Measurements from ENCODE around the gene ALDH3A1. TPM values are rescaled to one million over a fixed set of nuclear protein-coding genes. Genes with fewer than 3 reads are reported as not detected.

Gene ALDH3A1
- total RNA-seq, 1 experiment from 2014 or later: 0.39 TPM

DNA sequence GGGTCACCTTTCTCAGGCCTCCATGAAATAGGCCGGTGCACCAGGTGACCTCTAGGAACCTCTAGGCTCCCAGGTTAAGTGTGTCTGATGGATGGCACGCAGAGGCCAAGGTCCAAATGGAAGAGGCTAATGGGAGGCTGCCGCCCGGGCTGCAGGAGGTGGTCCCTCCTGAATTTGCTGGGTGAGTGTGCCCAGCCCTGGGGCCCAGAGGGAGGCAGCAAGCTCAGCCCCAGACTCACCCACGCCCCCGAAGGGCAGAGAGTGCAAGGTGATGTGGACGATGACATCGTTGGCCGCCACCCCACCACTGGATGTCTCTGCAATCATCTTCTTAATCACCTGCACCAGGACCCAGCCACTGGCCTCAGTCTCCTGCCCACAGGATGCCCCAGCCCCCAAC is 9.3 kb downstream of the ALDH3A1 start:
- no peak overlapping the region for H3K4me2 ChIP-seq (ENCODE audit: insufficient read depth, insufficient read length, low read length)
- H2BK12ac ChIP-seq (ENCODE audit: insufficient read length, low read depth, low read length): no peak overlapping the region
- no peak overlapping the region for H3K23ac ChIP-seq (ENCODE audit: insufficient read length, low read depth, low read length)
- no peak overlapping the region for H2BK20ac ChIP-seq (ENCODE audit: low read depth, low read length, poor library complexity, severe bottlenecking)
- no peak overlapping the region for H3T11ph ChIP-seq (ENCODE audit: low read length)
- TF ChIP-seq, protein P1, sequence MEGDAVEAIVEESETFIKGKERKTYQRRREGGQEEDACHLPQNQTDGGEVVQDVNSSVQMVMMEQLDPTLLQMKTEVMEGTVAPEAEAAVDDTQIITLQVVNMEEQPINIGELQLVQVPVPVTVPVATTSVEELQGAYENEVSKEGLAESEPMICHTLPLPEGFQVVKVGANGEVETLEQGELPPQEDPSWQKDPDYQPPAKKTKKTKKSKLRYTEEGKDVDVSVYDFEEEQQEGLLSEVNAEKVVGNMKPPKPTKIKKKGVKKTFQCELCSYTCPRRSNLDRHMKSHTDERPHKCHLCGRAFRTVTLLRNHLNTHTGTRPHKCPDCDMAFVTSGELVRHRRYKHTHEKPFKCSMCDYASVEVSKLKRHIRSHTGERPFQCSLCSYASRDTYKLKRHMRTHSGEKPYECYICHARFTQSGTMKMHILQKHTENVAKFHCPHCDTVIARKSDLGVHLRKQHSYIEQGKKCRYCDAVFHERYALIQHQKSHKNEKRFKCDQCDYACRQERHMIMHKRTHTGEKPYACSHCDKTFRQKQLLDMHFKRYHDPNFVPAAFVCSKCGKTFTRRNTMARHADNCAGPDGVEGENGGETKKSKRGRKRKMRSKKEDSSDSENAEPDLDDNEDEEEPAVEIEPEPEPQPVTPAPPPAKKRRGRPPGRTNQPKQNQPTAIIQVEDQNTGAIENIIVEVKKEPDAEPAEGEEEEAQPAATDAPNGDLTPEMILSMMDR (conservative IDR thresholded peaks at IDR 0.05): no peak
- peaks cover 3% of the 10 kb centered on the region; the same call in 1 of the 2 replicates for H3K27me3 Mint-ChIP-seq (ENCODE audit: low read depth)
- no peaks in the 10 kb centered on the region for H3K4me1 Mint-ChIP-seq
- no peaks in the 10 kb centered on the region for H3K27me3 ChIP-seq (ENCODE audit: insufficient read depth, low read length)
- H3K9ac ChIP-seq (ENCODE audit: extremely low read depth, insufficient read length, low read length): no peak overlapping the region
- no peaks in the 10 kb centered on the region for H4K20me1 ChIP-seq (ENCODE audit: control insufficient read depth, insufficient read depth, insufficient read length)
- no peak overlapping the region for H4K8ac ChIP-seq (replicated peaks; ENCODE audit: insufficient read length, low read depth, low read length)
- H3K23me2 ChIP-seq (ENCODE audit: insufficient read length, low read depth, low read length, poor library complexity, severe bottlenecking): no peaks in the 10 kb centered on the region
- H3K27ac Mint-ChIP-seq: no peak overlapping the region
- no peak overlapping the region for H3K4ac ChIP-seq (ENCODE audit: low read depth, low read length)
- H2AK5ac ChIP-seq (ENCODE audit: insufficient read length, low read length): no peak overlapping the region
- no peak overlapping the region for H2BK15ac ChIP-seq (ENCODE audit: low read depth, low read length)
- no peaks in the 10 kb centered on the region for H3K36me3 Mint-ChIP-seq (ENCODE audit: insufficient read depth in 1 of 3, low read depth in 3 of 3)
- no peaks in the 10 kb centered on the region for H3K9me3 Mint-ChIP-seq
- H2BK120ac ChIP-seq (ENCODE audit: low read depth, low read length, poor library complexity, severe bottlenecking): no peak overlapping the region
- no peak overlapping the region for H4K91ac ChIP-seq (ENCODE audit: insufficient read length, low read depth, low read length)
- H2AFZ ChIP-seq (ENCODE audit: low read length): no peak overlapping the region
- H4K5ac ChIP-seq (ENCODE audit: insufficient read length, low read depth, low read length): no peak overlapping the region
- no peaks in the 10 kb centered on the region for H3K79me1 ChIP-seq (ENCODE audit: insufficient read depth, low read depth, low read length, poor library complexity, severe bottlenecking)
- no peak overlapping the region for H3K56ac ChIP-seq (ENCODE audit: insufficient read length, low read depth, low read length)
- no peak overlapping the region for H3K4me3 Mint-ChIP-seq
- no peaks in the 10 kb centered on the region for H3K9me3 ChIP-seq (ENCODE audit: control insufficient read depth, low read depth, low read length)
- no peak overlapping the region for H2BK5ac ChIP-seq (ENCODE audit: insufficient read length, low read length)
- no peaks in the 10 kb centered on the region for H3K79me2 ChIP-seq (ENCODE audit: insufficient read depth, low read length)
- WGBS (ENCODE audit: extremely low coverage, insufficient read length, low lambda C conversion rate): no CpG with 5 or more reads among the region's 9 CpGs
- H3K14ac ChIP-seq (ENCODE audit: insufficient read depth, low read length): no peak overlapping the region
- DNase-seq: no peak
- H3K4me1 ChIP-seq (ENCODE audit: insufficient read depth, low read length): no peaks in the 10 kb centered on the region
- H3K18ac ChIP-seq (ENCODE audit: insufficient read length, low read depth, low read length): no peak overlapping the region
- no peak overlapping the region for H3K27ac ChIP-seq (ENCODE audit: insufficient read length, low read depth, low read length)
